GM12875 (cell line): ENCODE data around the gene MPO.
A peak's percentile ranks its signal among the peaks of the same experiment; 100 is the strongest.

Source experiments
- H3K4me3 ChIP-seq: one replicate; pipeline ENCODE4 v1.5.1; 2011; ENCODE audit warnings: low read depth, low read length, control low read depth
- TF ChIP-seq, protein P1 (sequence below): IDR thresholded peaks from 2 replicates; pipeline ENCODE4 v1.5.1; 2011; ENCODE audit warnings: low read depth, mild to moderate bottlenecking, control low read depth, inconsistent platforms, low read length, moderate library complexity, borderline replicate concordance; ENCODE audit not compliant: insufficient read depth

Gene MPO

DNA sequence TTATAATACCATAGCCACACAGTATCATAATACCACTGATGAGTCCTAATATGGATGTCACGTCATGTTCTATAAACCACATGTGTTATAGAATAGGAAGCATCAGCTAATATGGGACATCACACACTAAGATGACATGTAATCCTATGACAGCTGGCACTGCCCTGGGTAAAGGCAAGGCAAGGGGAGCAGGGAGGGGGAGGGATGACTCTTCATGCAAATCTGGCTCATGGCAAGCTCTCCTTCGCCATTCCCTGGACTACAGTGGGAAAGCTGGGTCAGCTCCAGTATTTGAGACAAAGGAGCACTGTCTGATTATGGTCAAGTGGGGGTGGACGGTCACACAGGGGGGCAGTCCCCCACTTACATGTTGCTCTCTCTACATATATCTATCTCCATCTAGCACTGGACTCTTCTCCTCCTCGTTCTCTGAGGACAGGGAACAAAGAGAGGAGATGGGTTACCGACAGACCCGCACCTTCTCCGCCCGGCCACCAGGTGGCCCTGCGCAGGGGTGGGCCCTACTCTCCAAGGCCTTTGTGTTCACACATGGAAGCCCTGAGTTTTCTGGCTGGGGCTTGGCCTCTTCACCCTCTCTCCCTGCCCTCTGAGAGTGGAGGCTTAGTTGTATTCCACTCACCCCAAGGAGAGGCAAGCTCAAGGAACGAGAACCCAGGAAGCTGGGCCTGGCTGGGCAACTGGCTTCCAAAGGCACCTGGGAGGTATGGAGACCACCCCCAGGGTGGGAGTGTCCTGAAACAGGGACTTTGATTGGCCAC is 23.4 kb upstream of the MPO start:
- TF ChIP-seq, protein P1, sequence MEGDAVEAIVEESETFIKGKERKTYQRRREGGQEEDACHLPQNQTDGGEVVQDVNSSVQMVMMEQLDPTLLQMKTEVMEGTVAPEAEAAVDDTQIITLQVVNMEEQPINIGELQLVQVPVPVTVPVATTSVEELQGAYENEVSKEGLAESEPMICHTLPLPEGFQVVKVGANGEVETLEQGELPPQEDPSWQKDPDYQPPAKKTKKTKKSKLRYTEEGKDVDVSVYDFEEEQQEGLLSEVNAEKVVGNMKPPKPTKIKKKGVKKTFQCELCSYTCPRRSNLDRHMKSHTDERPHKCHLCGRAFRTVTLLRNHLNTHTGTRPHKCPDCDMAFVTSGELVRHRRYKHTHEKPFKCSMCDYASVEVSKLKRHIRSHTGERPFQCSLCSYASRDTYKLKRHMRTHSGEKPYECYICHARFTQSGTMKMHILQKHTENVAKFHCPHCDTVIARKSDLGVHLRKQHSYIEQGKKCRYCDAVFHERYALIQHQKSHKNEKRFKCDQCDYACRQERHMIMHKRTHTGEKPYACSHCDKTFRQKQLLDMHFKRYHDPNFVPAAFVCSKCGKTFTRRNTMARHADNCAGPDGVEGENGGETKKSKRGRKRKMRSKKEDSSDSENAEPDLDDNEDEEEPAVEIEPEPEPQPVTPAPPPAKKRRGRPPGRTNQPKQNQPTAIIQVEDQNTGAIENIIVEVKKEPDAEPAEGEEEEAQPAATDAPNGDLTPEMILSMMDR, result peak; percentile 93
- H3K4me3 ChIP-seq, result no peak overlapping the region

DNA sequence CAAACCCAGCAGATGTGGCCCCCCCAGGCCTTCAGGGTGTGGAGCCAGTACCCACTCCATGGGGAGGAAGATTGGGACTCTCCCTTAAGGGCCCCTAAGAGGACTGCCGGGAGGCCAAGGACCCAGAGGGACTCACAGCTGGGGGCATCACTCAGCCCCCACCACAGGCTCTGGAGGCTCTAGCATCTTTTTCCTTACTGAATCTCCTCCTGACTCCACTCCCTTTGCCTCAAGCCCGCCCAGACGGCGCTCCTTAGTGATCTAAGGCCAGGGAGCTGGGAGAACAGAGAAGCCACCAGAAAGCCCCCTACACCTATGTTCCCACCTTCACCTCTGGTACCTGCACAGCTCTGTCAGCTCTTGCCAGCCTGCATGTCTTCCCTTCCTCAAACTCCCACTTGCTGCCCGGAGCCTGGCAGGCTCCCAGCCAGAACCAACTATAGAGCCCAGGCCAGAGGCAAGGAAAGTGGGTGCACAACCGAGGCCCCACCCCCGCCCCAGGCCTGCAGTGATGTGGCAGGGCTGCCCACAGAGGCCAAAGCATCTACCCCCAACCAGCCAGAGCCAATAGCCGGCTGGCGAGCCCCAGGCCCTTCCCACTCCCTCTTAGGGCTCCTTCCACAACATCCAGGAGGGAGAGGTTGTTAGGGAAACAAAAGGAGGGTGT is 22.3 kb upstream of the MPO start:
- no peak overlapping the region for H3K4me3 ChIP-seq
- TF ChIP-seq, protein P1, result no peak

DNA sequence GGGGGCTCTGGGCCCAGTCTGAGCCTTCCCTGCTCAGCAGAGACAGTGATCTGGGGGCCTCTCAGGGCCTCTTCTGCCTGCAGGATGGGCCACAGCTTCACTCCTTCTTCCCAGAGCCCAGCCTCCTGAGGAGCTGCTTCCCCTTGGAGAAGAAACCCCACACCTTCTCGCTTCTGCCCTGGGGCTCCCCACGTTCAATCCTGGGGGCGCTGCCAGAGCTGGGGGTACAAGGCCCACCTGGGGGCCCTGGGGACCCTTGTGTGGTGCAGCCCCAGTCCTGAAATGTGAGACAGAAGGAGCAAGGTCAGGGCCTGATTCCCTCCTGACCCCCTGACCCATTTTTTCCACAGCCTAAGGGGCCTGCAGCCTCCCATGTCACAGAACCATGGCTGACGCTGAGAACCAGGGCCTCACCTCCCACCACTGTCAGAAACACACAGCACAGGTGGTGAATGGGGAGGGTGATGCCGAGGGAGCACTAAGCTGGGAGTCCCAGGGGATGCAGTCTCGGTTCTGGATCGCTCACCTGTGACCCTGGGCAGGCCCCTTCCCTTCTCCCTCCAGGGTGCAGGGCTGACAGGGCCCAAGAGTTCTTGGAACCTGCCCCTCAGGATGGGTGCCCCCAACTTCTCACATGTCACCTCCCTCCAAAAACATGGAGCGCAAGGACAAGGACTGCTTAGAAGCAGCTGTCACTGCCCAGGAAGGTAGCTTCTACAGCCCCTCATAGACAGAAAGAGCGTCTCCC is 21.6 kb upstream of the MPO start:
- H3K4me3 ChIP-seq, result no peak overlapping the region
- TF ChIP-seq, protein P1, result no peak

DNA sequence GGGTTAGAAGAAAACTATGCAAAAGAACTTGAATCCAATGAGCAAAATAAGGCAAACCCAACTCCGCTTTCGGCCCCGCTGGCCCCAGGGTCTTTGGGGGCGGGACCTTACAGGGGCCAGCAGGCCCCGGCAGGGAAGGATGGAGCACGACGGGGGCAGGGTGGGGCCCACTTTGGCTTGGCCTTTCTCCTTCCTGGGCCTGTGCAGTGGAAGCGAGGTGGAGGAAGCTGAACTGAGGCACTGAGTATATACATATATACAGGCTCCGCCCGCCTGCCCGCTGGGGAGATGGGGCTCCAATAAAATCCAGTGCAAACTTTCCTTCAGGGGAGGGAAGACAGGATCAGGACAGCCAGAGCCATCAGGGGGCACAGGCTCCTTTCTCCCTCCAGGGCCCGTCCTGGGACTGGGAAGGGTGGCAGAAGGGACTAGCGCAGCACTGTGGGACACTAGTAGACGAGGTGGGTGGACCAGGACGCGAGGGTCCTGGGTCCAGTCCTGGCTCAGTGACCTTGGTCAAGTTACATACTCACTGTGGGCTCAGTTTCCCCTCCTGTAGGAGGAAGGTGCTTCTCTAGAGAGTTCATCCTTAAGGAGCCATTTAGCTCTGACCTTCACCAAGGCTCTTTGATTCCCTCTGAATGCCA is 20.9 kb upstream of the MPO start:
- no peak overlapping the region for H3K4me3 ChIP-seq
- TF ChIP-seq, protein P1, result no peak

DNA sequence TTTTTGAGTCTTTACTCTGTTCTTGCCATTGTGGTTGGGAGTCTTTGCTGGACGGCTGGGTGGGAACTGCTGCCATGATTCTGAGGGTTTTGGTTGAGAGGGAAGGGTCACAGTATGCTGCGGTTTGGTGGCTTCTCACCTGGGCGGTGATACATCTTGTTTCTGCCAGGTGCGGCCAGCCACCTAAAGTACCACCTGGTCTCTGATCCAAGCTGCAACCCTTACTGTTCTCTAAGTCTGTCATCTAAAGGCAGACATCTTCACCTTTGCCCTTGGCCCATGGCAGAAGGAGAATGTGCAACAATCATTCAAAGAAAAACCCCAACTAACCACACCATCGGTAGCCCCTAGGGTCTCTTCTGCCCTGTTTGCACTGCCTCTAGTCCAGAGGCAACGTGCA is 19.6 kb upstream of the MPO start:
- H3K4me3 ChIP-seq, result no peak overlapping the region
- TF ChIP-seq, protein P1, result no peak

DNA sequence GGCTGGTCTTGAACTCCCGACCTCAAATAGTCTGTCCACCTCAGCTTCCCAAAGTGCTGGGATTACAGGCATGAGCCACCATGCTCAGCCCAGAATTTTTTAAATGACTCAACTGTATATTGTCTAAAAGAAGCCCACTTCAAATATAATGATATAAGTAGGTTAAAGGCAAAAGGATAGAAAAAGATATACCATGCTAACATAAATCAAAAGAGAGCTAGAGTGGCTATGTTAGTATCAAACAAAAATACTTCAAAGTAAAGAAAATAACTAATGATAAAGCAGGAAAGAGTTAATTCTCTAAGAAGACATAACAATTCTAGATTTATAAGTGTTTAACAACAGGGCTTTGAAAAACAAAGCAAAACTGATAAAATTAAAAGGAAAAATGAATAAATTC is 13.3 kb upstream of the MPO start:
- H3K4me3 ChIP-seq, result no peak overlapping the region
- TF ChIP-seq, protein P1, result no peak
